ENCODE data around the gene SERGEF.
"Not testable (repeated sequence)": the region's sequence is repeated elsewhere in the genome, so short reads cannot be mapped to it uniquely, and the experiment has no call there.

Gene SERGEF

DNA sequence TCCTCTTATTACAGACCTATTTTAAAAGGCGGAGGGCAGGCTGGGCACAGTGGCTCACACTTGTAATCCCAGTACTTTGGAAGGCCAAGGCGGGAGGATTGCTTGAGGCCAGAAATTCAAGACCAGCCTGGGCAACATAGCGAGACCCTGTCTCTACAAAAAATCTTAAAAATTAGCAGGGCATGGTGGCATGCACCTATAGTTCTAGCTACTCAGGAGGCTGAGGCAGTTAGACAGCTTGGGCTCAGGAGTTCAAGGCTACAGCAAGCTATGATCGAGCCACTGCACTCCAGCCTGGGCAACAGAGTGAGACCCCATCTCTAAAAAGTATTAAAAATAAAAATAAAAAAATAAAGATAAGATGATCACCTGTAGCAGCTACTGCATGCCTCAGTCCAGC, 12.7 kb downstream of the SERGEF start:
- not testable (repeated sequence) for DNase-seq

DNA sequence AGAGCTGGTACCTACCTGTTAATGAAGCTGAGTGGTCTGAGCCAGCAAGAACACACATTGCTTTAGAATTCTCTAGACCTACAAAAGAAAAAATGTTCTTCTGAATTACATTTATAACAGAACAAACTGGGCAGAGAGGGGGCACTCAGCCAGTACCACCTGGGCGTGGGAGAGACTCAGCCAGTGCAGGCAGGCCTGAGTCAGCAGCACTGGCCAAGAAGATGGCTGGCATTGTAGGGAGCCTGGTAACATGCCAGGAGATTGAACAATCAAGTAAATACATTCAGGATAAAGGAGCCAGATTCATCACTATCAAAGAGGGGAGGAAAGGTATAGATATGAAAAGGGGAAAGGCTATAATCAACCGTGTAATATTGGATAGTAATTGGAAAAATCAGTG, 19.9 kb downstream of the SERGEF start:
- no peak for DNase-seq

DNA sequence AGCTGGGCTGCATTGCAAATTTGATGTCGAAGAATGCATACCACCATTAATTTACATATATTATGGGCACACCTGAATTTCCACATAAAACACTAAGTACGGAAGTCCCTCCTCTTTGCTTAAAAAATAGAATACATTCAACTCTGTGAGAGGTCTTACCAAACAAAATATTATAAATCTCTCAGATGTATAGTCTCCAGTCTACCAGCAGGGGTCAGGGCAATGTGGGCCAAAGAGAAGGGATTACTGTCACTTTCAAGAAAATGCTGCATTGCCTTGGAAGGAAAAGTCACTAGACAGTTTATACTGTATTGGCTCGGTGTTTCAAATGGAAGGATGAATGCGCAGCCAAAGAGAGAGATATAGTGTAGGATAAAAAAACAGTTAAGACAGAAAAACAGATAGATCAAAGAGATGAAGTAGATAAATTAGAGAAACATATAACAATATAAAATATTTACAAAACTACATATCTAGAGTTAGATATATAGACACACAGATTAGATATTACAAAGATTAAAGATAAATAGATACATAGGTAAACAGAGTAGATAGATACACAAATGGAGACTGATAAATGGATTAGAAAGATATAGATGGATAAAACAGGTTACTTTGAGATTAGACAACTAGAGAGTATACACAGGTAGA, 20.9 kb downstream of the SERGEF start:
- DNase-seq, result no peak

DNA sequence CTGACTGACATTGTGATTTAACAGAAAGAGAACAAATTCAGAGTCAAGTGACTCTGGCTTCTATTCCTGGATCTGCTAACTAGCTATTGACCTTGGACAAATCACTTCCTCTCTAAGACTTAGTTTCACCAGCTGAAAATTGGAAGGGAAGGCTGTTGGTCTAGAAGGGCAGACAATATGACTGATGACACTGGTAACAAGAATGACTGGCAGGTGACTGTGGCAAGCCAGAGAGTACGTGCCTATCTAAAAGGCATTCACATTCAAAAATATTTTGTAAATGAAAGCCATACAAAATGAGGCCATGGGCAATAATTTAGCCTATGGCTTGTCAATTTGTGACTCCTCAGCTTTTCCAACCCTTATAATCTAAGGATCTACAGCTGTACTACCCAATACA, 23.5 kb downstream of the SERGEF start:
- no peak for DNase-seq

DNA sequence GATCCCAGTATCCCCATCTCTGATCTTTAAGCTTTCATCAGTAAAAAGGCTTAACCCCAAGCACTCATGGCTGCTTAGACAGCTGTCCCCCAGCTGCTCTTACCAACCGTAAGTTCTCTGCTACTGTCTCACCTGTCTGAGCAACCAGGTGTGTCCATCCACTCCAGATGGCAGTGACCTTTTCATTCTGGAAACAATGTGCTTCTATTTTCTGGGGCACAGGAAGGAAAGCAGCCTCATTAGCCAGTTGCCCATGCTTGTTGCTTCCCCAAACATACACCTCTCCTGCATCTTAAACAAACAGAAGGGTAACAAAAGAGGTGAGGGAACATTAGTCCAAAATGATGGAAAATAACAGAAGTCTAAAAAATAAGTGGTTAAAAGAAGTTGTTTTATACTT, 24.4 kb downstream of the SERGEF start:
- no peak for DNase-seq

DNA sequence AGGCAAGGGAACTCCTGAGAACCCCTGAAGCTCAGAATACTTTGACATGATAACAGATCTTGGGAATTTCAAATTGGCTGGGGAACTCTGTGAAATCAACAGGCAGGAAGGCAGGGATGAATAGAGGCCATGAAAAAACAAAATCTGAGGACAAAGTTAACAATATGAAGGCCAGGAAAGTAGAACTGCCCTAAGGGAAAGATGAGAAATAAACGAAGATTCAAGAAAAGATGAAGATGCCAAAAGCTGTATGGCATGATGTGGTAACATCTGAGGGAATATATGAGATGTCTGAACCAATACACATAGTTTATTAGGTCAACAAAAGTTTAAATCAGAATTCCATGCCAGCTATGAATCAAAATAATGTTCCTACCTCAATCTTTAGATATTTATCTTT, 25.0 kb downstream of the SERGEF start:
- DNase-seq, result no peak

DNA sequence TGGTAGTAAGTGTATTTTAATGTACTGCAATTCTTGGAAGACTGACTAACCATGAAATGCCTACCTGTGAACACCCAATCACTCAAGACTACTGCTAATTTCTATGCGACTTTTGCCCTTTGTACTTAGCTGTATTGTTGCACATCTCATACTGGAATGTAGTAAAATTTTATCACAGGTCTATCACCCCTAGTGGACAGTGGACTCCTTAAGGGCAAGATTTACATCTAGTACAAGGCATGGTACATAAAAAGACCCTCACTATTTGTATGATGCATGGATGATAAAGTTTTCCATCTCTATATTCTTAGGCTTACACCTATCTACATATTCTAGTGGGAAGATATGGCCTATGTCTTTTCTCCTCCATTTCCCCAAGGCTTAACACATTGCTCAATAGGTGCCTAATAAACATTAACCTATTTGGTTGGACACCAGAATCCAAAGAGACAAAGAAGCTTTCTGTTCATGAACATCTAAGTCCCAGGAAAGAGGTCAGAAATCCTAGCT, 26.1 kb downstream of the SERGEF start:
- DNase-seq, result no peak

DNA sequence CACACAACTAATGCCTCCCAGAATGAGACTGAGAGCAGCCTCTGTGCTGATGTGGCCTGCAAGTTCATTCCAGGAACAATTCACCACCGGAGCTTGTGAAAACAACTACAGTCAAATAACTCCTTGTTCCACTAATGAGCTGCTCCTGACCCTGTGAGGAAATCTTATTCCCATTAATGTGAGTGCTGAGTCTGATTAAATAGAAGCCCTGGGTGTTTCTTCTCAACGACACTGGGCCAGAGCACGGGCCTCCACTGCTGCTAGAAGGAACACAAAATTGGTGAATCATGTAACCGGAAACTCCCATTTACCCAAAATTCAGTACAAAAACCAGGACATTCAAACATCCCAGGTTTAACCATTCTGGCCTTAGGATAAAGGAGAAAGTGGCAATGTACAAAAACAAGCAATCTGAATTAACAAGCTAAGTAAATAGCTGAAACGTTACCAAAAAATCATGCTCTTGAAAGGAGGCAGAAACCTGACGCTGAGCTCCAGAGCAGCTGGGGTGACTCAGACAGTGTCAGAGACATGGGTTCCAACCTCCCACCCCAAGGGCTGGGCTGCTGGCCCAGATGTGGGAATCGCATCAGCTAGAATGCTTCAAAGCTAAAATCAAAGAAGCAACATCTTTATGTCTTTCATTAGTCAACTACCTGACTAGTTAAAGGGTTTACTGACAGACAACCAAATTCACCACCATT, 26.7 kb downstream of the SERGEF start:
- no peak for DNase-seq

DNA sequence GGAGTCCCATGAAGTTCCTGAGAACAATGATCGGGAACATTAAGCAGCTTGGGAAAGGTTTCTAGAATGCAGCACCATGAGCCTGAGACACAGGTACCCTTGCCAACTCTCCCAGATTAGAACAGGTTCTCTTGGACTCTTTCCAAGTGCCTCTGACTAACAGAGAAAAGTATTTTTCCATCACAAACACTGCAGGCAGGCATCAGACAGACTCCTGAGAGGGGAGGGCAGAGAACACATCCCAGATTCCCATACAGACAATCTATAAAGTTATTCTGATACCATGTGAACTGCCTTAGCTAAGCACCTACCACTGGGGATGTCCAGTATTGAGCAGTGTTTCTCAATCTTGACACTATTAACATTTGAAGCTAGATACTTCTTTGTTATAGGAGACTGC, 27.3 kb downstream of the SERGEF start:
- DNase-seq, result no peak

DNA sequence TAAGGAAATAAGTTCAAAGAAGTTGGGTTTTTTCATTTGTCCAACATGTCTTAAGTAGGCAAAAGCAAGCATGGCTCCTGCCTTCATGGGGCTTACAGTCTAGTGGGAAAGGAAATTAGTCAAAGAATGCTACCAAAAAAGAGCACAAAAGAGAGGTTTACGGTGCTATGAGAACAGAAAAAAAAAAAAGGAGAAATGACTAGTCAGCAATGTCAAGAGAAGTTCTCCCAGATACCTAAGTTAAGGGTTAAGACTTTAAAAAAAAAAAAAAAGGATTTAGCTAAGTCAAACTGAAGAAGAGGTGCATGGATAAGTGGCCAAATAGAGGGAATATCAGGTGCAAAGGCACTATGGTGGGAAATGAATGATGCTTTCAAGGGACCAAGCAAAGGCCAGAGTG, 29.3 kb downstream of the SERGEF start:
- DNase-seq, result no peak

DNA sequence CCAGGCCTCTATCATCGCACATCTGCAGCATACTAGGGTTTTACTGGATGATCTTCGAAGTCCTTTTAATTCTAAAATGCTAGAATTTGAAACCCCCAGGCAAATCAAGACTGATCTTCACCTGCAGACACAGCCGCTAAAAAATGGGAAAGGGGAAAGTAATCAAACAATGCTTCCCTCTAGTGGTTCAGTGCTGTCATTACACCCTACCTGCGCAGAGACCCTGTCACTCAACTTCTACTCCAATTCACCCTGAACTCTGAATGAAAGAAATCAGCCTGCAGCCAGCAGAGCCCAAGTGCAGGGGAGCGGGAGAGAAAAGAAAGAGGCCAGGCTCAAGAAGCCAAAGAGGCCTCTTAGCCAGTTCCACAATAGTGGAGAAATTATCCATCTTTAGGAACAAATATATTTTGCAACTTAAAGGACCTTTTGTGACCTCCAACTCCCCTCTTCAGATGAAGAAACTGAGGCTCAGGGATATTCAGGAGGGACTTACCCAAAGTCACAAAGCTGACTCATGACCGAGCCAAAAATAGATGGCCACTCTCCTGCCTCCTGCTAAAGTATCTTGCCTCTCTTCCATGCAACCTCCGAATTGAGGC, 33.0 kb downstream of the SERGEF start:
- DNase-seq, result no peak

DNA sequence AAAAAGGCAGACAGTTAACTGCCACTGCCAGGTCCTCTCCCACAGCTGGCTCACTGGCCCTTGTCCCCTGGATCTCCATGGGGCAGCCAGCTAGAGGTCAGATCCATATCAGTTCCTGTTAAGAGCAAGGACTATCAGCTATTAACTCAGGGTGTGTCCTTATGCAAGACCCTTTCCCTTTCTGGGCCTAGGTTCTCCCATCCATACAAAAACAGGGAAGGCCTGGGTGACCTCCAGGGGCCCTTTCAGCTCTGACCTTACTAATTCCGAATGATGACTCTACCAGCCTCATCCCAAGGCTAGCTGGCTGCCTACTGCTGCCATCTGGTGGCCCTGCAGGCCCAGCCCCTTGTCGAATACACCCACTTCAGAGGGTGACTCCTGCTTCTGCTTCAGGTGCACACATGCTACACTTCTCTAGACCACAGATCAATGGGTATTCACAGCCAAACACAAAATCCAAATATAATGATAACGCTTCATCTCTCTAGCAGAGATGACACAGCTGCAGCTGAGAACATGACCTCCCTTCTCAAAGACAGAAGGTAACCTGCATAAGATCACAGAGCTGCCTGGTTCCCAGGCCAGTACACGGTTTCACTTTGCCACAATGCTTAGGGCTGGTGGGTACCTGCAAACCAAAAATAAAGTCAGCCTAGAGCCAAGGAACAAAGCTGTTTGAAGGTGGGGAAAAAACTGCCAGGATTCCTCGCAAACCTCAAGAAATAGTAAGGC, 34.1 kb downstream of the SERGEF start:
- no peak for DNase-seq

DNA sequence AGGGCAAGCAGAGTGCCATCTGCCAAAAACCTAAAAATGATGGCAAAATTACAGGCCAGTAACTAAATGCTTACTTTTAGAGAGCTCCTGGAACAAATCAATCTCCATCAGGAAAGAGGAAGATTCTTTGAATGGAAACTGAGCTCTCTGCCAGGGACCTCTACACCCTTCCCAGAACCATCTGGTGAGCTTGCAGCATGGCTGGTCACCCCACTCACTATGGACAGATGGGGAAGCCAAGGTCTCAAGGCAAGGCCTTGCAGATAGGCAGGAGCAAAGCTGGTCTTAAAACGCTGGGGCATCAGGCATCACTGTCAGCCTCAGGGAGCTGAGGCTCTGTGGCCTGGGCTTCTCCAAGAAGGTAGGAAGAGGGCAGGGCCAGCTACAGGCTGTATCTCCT, 36.2 kb downstream of the SERGEF start:
- no peak for DNase-seq

DNA sequence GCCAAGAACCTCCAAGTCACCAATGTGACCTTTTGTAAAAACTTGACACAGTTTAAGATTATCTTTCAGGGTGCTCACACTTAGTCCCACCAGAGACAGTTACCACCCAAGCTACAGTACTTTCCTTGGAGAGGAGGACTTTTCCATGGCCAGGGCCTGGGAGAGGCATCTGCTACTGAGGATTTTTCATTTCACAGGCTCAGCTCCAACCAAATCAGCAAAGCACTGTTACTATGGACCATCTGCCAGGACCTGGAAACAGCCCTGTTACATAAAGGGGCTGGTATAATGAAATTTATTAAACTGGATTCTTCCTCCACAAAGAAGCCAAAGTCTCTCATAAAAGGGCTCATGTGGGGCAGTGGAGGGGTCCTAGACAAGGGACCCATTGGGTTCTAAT, 38.6 kb downstream of the SERGEF start:
- no peak for DNase-seq

DNA sequence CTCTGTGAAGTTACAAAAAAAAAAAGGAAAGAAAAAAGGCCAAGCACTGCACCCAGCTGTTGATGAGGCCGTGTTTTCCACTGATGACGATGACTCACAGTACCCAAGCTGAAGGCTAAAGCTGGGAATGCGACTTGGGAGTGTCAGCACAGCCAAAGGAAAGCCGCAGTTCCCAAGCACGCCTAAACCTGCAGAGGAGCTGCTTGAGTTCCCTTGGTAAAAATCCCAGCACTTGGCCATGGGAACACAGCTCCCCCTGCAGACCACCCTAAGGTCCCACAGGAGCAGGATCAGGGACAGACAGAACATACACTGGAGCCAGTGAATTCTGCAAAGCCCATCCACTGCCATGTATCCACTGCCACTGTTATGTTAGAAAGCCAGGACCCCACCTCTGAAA, 39.9 kb downstream of the SERGEF start:
- no peak for DNase-seq

DNA sequence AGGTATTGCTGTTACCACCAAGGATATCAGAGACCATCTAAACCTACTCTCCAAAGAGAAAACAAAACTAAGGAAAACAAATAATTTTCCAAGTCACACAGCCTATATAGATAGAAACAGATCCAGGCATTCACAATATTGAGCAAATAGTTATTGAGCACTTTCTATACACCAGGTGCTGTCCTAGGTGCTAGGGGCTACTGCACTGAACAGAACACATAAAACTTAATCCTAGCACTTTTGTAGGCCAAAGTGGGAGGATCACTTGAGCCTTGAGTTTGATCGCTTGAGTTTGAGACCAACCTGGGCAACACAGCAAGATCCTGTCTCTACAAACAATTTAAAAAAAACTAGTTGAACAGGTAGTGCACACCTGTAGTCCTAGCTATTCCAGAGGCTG, 44.6 kb downstream of the SERGEF start:
- no peak for DNase-seq

DNA sequence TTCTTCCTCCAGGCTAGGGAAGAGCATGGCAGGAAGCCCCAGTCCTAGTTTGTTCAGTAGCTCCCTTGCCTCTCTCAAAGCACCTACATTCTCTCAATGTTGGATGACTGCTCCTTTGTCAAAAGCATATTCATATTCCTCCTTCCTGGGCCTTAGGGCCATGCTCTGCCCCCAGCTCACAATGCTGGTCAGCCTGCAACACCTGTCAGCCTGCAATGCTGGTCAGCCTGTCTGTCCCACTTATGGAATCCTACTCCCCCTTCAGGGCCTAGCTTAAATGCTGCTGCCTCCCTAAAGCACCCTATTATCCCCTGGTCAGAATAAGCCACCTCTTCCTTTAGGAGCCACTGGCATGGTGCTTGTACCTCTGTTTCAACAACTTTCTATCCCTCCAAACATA, 45.2 kb downstream of the SERGEF start:
- DNase-seq, result no peak

DNA sequence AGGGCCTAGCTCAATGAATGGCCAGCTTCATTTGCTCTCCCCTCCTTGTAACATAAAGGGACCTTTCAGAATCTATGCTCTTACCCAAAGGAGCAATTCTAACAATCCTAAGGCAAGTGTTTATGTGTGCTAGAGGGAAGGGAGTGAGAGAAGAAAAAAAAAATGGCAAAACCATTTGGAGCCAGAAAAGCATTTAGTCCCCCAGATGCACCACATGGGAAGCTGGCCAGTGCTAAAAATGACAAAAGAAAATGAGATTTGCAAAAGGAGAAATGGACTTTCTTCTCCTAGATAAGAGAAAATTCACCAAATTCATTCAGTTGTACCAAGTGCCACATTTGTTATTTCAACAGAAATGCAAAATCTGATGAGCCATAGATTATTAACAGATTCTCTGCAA, 52.8 kb downstream of the SERGEF start:
- no peak for DNase-seq

DNA sequence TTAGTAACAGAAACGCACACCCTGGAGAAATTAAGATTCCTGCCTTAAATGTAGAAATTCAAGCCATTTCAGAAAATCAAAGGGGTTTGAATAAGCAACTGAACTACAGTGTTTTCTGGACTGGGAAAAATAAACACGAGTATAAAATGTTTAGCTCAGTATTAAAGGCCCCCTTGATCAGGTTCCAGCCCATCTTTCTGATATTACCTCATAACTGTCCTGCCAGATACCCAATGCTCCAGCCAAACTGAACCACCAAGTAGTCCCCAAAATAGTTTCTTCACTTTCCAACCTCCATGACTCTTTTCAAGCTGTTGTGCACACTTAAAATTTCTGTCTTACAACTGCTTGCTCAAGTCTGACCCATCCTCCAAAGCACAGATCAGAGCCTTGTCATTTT, 54.4 kb downstream of the SERGEF start:
- no peak for DNase-seq

DNA sequence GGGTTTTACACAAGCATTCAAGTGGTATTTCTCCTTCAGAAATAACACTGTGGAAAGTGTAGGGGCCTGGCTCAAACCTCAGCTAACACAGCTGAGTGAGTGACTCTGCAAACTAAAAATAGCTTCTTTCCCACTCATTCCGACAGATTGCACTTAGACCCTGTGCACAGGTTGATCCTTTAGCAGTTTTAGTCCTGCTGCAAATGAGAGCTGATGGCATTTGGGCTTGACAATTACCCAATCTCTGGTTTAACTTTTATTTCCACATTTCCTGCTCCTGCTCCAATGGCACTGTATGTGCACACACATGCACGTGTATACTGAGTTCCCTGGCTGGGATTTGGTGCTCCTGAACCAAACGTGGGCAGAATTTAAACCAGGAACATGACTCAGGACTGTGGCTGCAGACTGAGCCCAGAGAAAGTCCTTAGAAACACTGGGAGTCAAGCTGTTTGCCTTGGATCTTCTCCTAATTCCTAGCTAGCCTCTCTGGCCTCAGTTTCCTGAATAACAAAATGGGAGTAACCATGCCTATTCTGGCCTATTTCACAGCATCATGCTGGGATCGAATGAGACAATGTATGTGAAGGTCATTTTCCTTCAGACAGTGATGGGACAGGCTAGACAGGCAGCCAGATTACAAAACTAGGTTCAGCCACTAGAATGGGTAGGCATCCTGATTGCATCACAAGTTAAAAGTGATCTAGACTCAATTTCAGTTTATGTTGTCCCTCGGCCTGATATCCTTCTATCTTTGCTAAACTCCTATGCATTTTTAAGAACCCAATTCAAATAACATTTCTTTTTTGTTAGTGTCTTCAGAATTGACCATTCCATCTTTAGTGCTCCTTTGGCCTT, 58.2 kb downstream of the SERGEF start:
- DNase-seq, result no peak

DNA sequence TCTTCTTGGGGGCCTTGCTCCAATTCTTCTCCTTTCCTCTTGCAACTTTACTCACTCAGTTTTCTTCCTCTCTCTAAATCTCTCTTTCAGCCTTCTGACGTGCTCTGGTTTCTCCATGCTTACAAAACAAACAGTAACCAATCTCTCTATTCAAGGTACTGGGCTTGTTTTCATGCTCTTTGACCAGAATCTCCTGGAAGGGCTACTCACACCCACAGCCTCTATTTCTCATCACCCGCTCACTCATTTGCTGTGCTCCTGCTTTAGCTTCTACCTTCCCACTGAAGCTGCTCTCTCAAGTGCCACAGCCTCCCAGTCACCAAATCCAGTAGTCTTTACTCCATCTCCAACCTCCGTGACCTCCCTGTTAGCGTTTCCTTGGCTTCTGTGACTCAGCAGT, 60.4 kb downstream of the SERGEF start:
- DNase-seq, result no peak

DNA sequence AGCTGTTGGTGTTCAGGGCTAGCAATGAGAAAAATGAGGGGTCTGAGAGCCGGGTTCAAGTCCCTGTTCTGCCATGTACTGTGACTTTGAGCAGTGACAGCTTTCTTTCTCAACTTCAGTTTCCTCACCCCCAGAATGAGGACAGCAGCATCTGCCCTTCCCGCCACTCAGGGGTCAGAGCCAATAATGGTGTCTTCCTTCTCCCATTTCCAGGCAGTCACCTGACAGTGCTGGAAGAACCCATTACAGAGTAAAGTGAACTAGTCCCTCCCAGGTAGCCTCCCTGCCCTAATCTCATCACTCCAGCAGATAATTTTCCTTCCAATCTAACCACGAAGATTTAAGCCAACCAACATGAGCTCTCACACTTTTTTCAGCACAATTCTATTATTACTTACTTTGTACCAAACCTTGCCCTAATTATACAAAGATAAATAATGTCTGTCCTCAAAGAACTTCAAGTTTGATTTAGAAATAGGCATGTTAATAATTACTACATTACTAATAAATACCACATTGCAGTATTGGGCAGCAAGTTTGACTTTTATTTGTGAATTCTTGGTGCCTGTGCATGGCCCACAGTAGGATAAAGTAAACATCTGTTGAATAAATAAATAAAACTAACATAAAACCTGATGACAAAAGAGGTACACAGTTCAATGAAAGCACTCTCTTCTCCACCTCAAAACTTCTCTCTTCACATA, 61.0 kb downstream of the SERGEF start:
- DNase-seq, result no peak

Data from NCI-H1417 treated with DMSO at 0.1 percent for 48 hours (cell line).